ENCODE results near the gene TK2. TPM values are rescaled to one million over a fixed set of nuclear protein-coding genes. Genes with fewer than 3 reads are reported as not detected.

TK2 gene
- total and polyA plus RNA-seq, 7 donors: 4.0 to 14.7 (median 10.0) TPM

- no peaks in the 10 kb centered on the region for H3K4me1 ChIP-seq
- no peak for TF ChIP-seq CTCF (IDR thresholded peaks at IDR 0.05)
- H3K9me3 ChIP-seq: no peaks in the 10 kb centered on the region
- H3K36me3 ChIP-seq (ENCODE audit: insufficient read depth in 1 of 2, low read depth in 1 of 2): no peaks in the 10 kb centered on the region
- no peak overlapping the region for H3K4me3 ChIP-seq
- 68 to 75% (median 74%) methylated on average over 5 of the region's 5 CpGs for WGBS, 3 donors
- no peak overlapping the region for H3K27ac ChIP-seq
- ATAC-seq (peak in 1 of 4 donors; percentile 13), DNase-seq (no peak)
- no peaks in the 10 kb centered on the region for H3K27me3 ChIP-seq (ENCODE audit: insufficient read depth in 3 of 3, low read length in 2 of 3)
- intact Hi-C loops (cut with DNase I): loop anchor here in 1 of 2 donors (10.0 kb wide), 1 partner anchor 117 kb away; the partner anchor contains the start of gene CMTM3
These were observed 62.2 kb downstream of the TK2 start for GRCh38 chr16:66487580-66488275.

GRCh38 chr16:66486773-66487579 lies 62.9 kb downstream of the TK2 start:
- H3K27ac ChIP-seq: no peak overlapping the region
- no peaks in the 10 kb centered on the region for H3K9me3 ChIP-seq
- H3K36me3 ChIP-seq (ENCODE audit: insufficient read depth in 1 of 2, low read depth in 1 of 2): no peaks in the 10 kb centered on the region
- ATAC-seq (peak; percentile 13 to 33 (median 18)), DNase-seq (no peak)
- no peaks in the 10 kb centered on the region for H3K4me1 ChIP-seq
- H3K4me3 ChIP-seq: no peak overlapping the region
- no peak for TF ChIP-seq CTCF (IDR thresholded peaks at IDR 0.05)
- 67 to 72% (median 71%) methylated on average over 3 of the region's 3 CpGs for WGBS, 3 donors
- no peaks in the 10 kb centered on the region for H3K27me3 ChIP-seq (ENCODE audit: insufficient read depth in 3 of 3, low read length in 2 of 3)
- intact Hi-C loops (cut with DNase I): loop anchor here in 1 of 2 donors (10.0 kb wide), 1 partner anchor 118 kb away; the partner anchor contains the start of gene CMTM3

GRCh38 chr16:66486199-66486772 lies 63.6 kb downstream of the TK2 start:
- Histone ChIP-seq H3K27me3 (ENCODE audit: insufficient read depth in 3 of 3, low read length in 2 of 3) (no peaks in the 10 kb centered on the region), H3K9me3 (no peaks in the 10 kb centered on the region), H3K36me3 (ENCODE audit: insufficient read depth in 1 of 2, low read depth in 1 of 2) (no peaks in the 10 kb centered on the region), H3K4me1 (no peaks in the 10 kb centered on the region), H3K27ac (no peak overlapping the region), H3K4me3 (no peak overlapping the region)
- no peak for TF ChIP-seq CTCF (IDR thresholded peaks at IDR 0.05)
- intact Hi-C loops (cut with DNase I): loop anchor here in 1 of 2 donors (10.0 kb wide), 1 partner anchor 119 kb away; the partner anchor contains the start of gene CMTM3
- WGBS, 3 donors: 90 to 93% (median 91%) methylated on average over 12 of the region's 12 CpGs
- no peak for DNase-seq
- no peak for ATAC-seq

- H3K9me3 ChIP-seq: no peaks in the 10 kb centered on the region
These were observed 64.5 kb downstream of the TK2 start for GRCh38 chr16:66485376-66485775.

More at GRCh38 chr16:66485376-66485775, 64.5 kb downstream of the TK2 start:
- DNase-seq (no peak), ATAC-seq (no peak)
- no peak for TF ChIP-seq CTCF (IDR thresholded peaks at IDR 0.05)
- H3K36me3 ChIP-seq (ENCODE audit: insufficient read depth in 1 of 2, low read depth in 1 of 2): no peaks in the 10 kb centered on the region
- H3K4me3 ChIP-seq: no peak overlapping the region
- 87 to 89% (median 87%) methylated on average over 6 of the region's 6 CpGs for WGBS, 3 donors
- no peak overlapping the region for H3K27ac ChIP-seq
- no peaks in the 10 kb centered on the region for H3K4me1 ChIP-seq
- no peaks in the 10 kb centered on the region for H3K27me3 ChIP-seq (ENCODE audit: insufficient read depth in 3 of 3, low read length in 2 of 3)
- intact Hi-C loops (cut with DNase I): loop anchor here in 1 of 2 donors (10.0 kb wide), 1 partner anchor 119 kb away; the partner anchor contains the start of gene CMTM3
